Right atrium auricular region (tissue), 2 donors: ENCODE data around the gene RHBDD1. TPM values are rescaled to one million over a fixed set of nuclear protein-coding genes. Genes with fewer than 3 reads are reported as not detected.
A peak's percentile ranks its signal among the peaks of the same experiment; 100 is the strongest.

Source experiments
- DNase-seq: peaks from one replicate; pipeline ENCODE4 v3.0.0-alpha.2; 2019; ENCODE audit warnings: low spot score
- H3K27ac ChIP-seq, 2 donors: fragments of 200-600 bp; sonication (generic); 1 replicate in 1 of 2; 2 replicates in 1 of 2; pipeline ENCODE4 v1.5.1; 2016 to 2019
- H3K27me3 ChIP-seq, 2 donors: fragments of 200-600 bp; sonication (generic); one replicate each; pipeline versions ENCODE4 v1.5.1 to v1.6.0; 2017 to 2019
- H3K36me3 ChIP-seq: fragments of 200-600 bp; sonication (generic); one replicate; pipeline ENCODE4 v1.5.1; 2016
- H3K4me1 ChIP-seq, 2 donors: fragments of 200-600 bp; sonication (generic); one replicate each; pipeline versions ENCODE4 v1.5.1 to v1.6.0; 2017 to 2019
- H3K4me3 ChIP-seq, 2 donors: fragments of 200-600 bp; sonication (generic); 1 replicate in 1 of 2; 2 replicates in 1 of 2; pipeline ENCODE4 v1.5.1; 2017 to 2019; ENCODE audit warnings: mild to moderate bottlenecking in 1 of 2, moderate library complexity in 1 of 2
- H3K9me3 ChIP-seq, 2 donors: fragments of 200-600 bp; sonication (generic); one replicate each; pipeline ENCODE4 v1.5.1; 2019
- CTCF ChIP-seq, 2 donors: fragments of 200-600 bp; sonication (generic); IDR thresholded peaks; one replicate each; pipeline ENCODE4 v1.5.1; 2019; ENCODE audit warnings: antibody characterized with exemption in 2 of 2
- total RNA-seq, 2 donors: library from RNA; depleted of rRNA; stranded (reverse); fragments of >200 nt; gene quantifications; one replicate each; pipeline ENCODE4 v1.1.0, GENCODE V29; 2016

The RHBDD1 gene
- 10 to 100 TPM; 12.3 to 16.1 TPM for total RNA-seq

- no peaks in the 10 kb centered on the region for H3K9me3 ChIP-seq
- H3K4me3 ChIP-seq = peak within 1 kb of the TSS; percentile 86 to 91
- TF ChIP-seq CTCF (IDR thresholded peaks at IDR 0.05) = no peak
- DNase-seq = peak; percentile 93
- H3K4me1 ChIP-seq = peaks cover 0 to 21% of the 10 kb centered on the region in 2 donors
- peak within 1 kb of the TSS; percentile 99 for H3K27ac ChIP-seq
- no peaks in the 10 kb centered on the region for H3K27me3 ChIP-seq
- H3K36me3 ChIP-seq = no peaks in the 10 kb centered on the region
These were observed at the start of gene RHBDD1 for GRCh38 chr2:226835796-226836547. TSS of gene RHBDD1 (plus strand) at chr2:226836054. CDS start at chr2:226864694, 28,640 bp downstream.

- TF ChIP-seq CTCF (IDR thresholded peaks at IDR 0.05) = no peak
- Histone ChIP-seq H3K4me1 (peaks cover 0 to 57% of the 10 kb centered on the region in 2 donors), H3K36me3 (no peaks in the 10 kb centered on the region), H3K9me3 (no peaks in the 10 kb centered on the region), H3K27ac (peak overlapping the region; percentile 17 to 90), H3K27me3 (no peaks in the 10 kb centered on the region), H3K4me3 (no peak overlapping the region)
- DNase-seq = no peak
These were observed 47.8 kb upstream of the RHBDD1 start for GRCh38 chr2:226788064-226788463.

- no peaks in the 10 kb centered on the region for H3K9me3 ChIP-seq
- peak overlapping the region; percentile 90 to 92 for H3K27ac ChIP-seq
- H3K36me3 ChIP-seq = no peaks in the 10 kb centered on the region
- TF ChIP-seq CTCF (IDR thresholded peaks at IDR 0.05) = no peak
- H3K4me1 ChIP-seq = peaks cover 0 to 65% of the 10 kb centered on the region in 2 donors
- no peaks in the 10 kb centered on the region for H3K27me3 ChIP-seq
- no peak for DNase-seq
- no peak overlapping the region for H3K4me3 ChIP-seq
These were observed 46.9 kb upstream of the RHBDD1 start for GRCh38 chr2:226788881-226789490.

- no peaks in the 10 kb centered on the region for H3K9me3 ChIP-seq
- no peaks in the 10 kb centered on the region for H3K27me3 ChIP-seq
- H3K4me3 ChIP-seq = no peak overlapping the region
- H3K27ac ChIP-seq = peak overlapping the region; percentile 90 to 92
- no peak for TF ChIP-seq CTCF (IDR thresholded peaks at IDR 0.05)
- DNase-seq = no peak
- no peaks in the 10 kb centered on the region for H3K36me3 ChIP-seq
- peaks cover 0 to 70% of the 10 kb centered on the region in 2 donors for H3K4me1 ChIP-seq
These were observed 45.8 kb upstream of the RHBDD1 start for GRCh38 chr2:226790011-226790410.

- no peak for DNase-seq
- Histone ChIP-seq H3K27me3 (no peaks in the 10 kb centered on the region), H3K4me1 (peaks cover 0 to 74% of the 10 kb centered on the region in 2 donors), H3K36me3 (no peaks in the 10 kb centered on the region), H3K9me3 (no peaks in the 10 kb centered on the region), H3K27ac (peak overlapping the region; percentile 90 to 92), H3K4me3 (peak overlapping the region; percentile 55 to 62)
- no peak for TF ChIP-seq CTCF (IDR thresholded peaks at IDR 0.05)
These were observed 45.4 kb upstream of the RHBDD1 start for GRCh38 chr2:226790431-226790830.
